NCI-H2171 treated with DMSO at 0.1 percent for 48 hours (cell line): ENCODE measurements around the gene PARG.
"Not testable (repeated sequence)": the region's sequence is repeated elsewhere in the genome, so short reads cannot be mapped to it uniquely, and the experiment has no call there.

Source experiments
- DNase-seq: peaks from one replicate; lab custom pipeline; 2025; lab: John Stamatoyannopoulos, UW

Gene PARG

DNA sequence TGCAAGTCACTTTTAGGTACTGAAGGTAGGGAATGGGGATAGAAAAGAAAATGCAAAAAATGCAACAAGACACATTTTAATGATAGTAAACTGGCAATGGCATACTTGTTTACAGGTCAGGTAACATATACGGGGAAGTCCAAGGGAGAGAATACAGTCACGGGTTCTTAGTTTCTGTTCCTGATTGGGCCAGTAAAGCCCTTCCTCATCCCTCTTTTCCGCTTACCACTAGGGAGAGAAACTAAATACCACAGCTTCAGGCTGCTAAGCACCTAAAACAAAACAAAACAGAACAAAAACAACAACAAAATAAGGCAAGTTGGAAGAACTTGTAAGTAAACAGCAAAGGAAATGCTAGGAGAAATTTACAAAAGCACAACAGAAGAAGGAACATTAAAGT lies 114.5 kb downstream of the PARG start:
- DNase-seq = no peak

DNA sequence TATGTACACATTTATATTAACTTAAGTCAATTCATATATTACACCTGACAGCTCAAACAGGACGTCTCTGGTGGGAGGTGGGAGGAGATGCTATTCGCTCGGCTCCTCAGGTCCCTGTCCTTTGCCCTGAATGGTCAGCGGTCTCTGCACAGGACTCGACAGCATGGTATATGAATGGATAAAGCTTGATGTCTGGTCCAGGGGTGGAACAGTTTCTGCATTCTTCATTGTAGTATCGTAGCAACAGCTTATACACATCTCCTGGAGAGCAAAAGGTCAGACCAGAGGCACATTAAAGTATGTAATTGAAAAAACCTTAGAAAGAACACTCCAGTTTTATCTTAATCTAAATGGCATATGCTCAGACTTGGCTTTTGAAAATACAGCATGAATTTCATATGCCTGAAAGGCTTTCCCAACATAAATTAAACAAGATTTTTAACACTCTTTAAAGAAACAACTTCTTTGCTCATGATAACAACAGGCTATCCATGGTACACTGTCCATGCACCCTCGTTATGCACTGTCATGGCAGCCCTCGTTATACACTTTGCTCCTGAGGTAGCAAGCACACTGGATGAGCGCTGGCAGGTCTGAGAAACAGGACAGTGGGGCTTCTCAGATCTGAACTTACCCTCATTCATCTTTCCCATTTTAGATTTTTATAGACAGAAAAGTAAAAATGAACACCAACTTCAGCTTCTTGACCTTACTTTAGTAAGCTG lies 122.4 kb downstream of the PARG start:
- no peak for DNase-seq

DNA sequence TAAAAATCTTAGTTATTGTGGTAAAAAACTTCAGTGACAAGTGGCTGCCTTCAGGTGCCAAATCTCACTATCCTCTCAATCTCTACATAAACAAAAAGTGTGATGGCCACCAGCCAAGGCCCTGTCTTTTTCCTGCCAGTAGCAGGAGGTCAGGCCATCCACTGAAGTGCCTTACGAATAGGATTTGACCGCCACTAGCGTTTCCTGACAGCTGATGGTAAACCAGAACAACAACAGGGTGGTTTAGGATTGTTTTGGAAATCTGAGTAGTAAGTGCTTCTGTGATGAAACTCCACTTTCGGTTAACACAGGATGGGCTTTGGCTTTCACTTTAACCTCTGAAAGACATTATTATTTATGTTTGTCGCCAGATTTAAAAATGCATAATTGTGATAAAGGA lies 124.0 kb downstream of the PARG start:
- DNase-seq = no peak

DNA sequence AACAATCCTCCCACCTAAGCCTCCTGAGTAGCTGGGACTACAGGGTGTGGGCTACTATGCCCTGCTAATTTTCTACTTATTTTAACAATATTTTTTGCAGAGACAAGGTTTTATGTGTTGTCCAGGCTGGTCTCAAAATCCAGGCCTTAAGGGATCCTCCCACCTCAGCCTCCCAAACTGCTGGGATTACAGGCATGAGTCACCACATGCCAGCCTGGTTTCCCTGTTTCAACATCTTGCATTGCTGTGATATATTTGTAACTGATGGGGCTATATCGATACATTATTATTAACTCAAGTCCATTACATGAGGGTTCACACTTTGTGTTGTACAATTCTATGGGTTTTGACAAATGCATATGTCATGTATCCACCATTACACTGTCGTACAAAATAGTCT lies 137.8 kb downstream of the PARG start:
- no peak for DNase-seq

DNA sequence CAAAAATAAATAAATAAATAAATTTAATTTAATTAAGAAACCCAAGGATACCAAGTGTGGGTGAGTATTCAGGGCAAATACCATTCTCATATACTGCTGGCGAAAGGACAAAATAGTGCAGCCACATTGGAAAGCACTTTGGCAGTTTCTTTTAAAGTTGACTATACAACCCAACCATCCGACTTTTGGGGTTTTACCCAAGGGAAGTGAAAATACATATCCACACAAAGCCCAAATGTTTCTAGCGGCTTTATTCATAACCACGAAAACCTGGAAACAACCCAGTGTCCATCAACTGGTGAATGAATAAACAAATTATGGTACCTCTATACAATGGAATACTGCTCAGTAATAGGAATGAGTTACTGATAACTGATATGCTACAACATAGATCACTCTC lies 143.6 kb downstream of the PARG start:
- DNase-seq = no peak

DNA sequence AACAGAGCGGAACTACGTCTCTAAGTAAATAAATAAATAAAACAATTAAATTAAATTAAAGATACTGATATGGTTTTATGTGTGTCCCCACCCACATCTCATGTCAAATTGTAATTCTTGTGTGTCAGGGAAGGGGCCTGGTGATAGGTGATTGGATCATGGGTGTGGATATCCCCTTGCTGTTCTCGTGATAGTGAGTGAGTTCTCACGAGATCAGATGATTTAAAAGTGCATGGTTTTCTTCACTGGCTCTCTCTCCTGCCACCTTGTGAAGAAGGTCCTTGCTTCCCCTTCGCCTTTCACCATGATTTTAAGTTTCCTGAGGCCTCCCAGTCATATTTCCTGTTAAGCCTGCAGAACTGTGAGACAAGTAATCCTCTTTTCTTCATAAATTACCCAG lies 150.7 kb downstream of the PARG start:
- no peak for DNase-seq

DNA sequence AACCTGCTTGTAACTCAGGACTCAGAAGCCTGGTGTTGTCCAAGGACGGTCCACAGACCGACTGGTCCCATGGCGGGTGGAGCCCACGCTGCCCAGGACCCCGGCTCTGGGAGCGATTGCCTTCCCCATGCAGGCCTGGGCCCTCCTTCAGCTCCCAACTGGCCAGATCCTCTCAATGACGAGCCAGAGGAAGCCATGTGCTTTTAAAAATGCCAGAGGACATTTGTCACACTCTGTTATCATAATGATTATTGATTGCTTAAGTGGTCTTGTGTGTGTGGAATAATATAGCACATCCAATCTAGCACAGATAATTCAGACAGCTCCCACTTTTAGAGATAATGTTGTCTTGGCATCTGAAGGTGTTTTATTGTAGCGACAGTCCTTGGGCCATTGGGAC lies 157.1 kb downstream of the PARG start:
- no peak for DNase-seq

DNA sequence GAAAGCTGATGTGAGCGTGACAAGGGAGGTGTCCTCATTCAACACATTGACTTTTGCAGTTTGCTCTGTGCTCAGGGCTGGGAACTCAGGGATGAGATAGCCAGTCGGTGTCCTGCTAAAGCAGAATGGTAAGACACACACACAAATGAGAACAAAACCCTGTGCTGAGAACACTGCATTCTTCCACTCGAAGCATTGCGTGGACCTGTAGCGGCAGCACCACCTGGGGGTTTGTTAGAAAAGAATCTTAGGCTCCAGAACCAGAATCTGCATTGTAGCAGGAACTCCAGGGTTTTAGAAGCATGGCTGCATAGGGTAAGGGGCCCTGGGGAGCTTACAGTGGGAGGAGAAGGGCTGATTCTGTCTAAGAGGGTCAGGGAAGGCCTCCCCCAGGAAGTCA lies 158.2 kb downstream of the PARG start:
- DNase-seq = no peak

DNA sequence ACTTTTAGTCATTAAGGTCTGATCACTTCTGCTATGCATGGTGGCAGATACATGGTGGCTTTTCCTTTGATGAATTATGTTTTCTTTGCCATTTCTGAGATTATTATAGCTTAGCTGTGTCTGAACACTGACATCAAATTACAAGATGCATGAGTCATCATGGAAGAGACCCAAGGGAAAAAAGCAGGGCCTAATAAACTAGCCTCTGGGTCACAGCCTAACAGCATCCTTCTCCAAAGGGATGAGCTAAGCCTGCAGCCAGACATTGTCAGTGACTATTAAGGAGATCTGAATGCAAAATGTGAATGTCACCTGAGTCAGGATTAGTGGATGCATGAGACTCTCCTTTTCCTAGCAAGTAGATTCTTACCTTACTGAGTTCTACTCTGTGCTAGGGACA lies 160.6 kb downstream of the PARG start:
- no peak for DNase-seq

DNA sequence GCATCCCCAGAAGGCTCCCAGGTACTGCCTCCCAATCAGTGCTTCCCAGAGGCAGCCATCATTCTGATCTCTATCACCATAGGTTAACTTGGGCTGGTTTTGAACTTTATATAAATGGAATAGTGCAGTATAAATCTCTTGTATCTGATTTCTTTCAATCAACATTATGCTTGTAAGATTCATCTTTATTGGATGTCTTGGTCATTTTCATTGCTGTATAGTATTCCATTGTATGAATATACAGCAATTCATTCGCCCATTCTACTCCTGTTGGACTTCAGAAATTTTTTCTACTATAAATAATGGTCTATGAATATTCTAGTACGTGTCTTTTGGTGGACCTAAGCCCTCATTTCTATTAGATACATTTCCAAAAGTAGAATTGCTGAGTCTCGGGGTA lies 163.6 kb downstream of the PARG start:
- DNase-seq = no peak

DNA sequence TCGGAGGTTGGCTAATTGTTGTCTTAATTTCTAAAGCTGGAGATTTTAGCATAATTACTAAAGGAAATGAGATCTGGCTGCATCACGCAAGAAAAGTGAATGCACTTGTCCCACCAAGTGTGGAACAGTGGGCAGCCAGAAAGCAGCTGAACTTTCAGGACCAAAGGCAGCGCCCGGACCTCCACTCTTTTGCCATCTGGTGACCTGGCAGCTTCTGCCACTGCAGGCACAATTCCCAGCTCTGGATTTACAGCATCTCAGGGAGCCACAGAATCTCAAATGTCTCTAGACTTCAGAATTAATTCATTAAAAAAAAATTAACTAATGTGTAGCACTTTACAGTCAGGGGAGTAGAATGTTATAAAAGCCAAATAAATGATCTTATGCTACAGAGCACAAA lies 165.0 kb downstream of the PARG start:
- DNase-seq = no peak

DNA sequence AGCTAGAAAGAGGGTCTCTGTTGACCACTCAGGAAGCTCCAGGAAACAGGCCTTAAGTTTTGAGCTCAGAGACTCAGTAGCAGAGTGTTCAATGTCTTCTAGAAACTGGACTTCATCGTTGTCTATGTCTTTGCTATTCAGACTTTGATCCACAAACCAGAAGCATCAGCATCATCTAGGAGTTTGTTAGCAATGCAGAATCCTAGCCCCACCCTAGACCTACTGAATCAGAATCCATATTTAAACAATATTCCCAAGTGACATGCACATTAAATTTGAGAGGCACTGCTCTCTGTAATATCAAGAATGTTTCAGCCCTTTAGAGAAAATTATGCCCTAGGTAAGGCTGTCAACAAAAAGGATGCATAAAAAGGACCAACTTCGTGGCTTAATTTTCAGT lies 166.8 kb downstream of the PARG start:
- no peak for DNase-seq

DNA sequence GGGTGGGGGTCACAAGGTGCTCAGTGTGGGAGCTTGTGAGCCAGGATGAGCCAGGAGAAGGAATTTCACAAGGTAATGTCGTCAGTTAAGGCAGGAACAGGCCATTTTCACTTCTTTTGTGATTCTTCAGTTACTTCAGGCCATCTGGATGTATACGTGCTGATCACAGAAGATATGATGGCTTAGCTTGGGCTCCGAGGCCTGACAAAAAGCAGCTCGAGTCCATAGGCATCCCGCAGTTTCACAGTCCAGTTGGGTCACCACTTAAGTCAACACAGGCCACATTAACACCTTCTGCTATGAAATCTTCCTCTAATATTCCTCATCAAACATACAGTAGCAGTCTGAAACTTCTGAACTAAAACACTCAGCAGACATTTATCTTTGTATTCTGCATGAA lies 168.9 kb downstream of the PARG start:
- DNase-seq = not testable (repeated sequence)

DNA sequence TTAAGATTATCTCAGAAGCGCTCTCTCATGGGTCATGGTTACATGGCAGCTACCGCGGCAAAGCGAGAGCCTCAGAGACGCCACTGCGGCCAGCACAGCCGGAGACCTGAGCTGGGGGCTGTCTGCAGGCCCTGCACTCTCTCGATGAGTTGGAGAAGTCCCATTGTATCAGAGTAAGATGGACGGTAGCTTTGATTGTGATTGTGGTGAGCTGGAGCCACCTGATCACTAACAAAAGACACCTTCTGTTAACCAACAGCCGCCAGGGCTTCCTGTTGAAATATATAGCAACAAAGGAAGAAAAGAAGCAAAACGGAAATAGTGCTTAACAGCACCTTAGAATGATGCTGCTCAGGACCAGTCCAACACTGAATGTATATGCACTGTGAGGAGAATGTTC lies 170.8 kb downstream of the PARG start:
- not testable (repeated sequence) for DNase-seq

DNA sequence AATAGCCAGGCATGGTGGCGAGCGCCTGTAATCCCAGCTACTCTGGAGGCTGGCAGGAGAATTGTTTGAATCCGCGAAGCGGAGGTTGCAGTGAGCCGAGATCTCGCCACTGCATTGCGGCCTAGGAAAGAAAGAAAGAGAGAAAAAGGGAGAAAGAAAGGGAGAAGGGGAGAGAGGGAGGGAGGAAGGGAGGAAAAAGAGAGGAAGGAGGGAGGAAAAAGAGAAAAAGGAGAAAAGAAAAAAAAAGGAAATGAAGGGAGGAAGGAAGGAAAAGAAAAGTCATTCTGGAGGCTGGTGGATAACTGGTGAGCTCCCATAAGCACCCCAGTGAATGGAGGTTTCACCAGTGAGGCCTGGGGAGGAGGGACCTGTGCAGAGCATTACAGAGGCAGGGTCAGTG lies 172.1 kb downstream of the PARG start:
- no peak for DNase-seq

DNA sequence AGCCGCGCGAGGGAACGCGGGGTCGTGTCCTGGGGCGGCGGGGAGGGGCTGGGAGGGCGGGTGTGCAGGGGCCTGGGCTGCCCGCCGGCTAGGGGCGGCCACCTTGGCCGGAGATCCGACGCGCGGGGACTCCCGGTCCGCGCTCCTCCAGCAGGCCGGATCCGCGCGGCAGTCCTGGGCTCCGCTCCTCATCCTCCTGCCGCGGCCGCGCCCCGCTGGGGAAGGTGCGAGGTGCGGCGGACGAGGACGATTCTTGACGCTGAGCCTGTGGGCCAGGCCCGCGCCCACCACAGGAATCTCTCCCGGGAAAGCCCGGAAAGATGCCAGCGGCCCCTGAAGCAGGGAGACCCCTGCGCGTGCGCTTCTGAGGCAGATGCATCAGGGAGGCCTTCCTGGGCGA lies 173.1 kb downstream of the PARG start:
- no peak for DNase-seq

DNA sequence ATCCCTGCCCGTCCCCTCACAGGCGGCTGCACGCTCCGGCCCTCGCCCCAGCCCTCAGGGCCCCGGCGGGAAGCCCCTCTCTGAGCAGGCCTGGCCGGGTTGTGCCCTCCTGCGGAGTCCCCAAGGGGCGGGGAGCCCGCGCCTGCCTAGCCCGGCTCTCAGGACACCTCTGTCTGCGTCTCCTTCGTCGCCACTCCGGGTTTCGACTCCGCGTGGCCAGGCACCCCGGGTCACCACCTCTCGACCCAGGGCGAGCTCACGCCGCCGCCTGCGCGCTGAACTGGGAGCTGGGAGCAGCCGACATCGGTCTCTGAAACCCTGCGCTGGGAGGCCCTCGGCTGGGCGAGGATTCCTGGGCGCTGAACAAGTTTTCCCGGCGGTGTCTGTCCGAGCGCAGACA lies 173.5 kb downstream of the PARG start:
- DNase-seq = no peak
